Adipose tissue (tissue), 3 donors: Measurements from ENCODE around the gene AVPR1B. TPM values are rescaled to one million over a fixed set of nuclear protein-coding genes. Genes with fewer than 3 reads are reported as not detected.

Source experiments
- H3K27ac ChIP-seq: one replicate; pipeline ENCODE4 v1.5.1; 2013; ENCODE audit warnings: low read depth, low read length
- WGBS, 3 donors: extraction: QIAGEN DNeasy Blood & Tissue Kit; methylation state at CpG; one replicate each; pipeline ENCODE4 v1.1.7; 2013; 5-methylcytosine and 5-hydroxymethylcytosine counted together
- polyA plus RNA-seq, 3 donors: library from polyadenylated mRNA; stranded (reverse); fragments of 200-250 nt; gene quantifications; one replicate each; pipeline ENCODE4 v1.2.3, GENCODE V29; 2013
- donor health status: healthy with polysubstance abuse.
- donor health status: Bipolar disorder and iron deficiency.
- donor health status: healthy.

AVPR1B gene
- polyA plus RNA-seq, 3 donors: 0.14 TPM; not detected in 2

DNA sequence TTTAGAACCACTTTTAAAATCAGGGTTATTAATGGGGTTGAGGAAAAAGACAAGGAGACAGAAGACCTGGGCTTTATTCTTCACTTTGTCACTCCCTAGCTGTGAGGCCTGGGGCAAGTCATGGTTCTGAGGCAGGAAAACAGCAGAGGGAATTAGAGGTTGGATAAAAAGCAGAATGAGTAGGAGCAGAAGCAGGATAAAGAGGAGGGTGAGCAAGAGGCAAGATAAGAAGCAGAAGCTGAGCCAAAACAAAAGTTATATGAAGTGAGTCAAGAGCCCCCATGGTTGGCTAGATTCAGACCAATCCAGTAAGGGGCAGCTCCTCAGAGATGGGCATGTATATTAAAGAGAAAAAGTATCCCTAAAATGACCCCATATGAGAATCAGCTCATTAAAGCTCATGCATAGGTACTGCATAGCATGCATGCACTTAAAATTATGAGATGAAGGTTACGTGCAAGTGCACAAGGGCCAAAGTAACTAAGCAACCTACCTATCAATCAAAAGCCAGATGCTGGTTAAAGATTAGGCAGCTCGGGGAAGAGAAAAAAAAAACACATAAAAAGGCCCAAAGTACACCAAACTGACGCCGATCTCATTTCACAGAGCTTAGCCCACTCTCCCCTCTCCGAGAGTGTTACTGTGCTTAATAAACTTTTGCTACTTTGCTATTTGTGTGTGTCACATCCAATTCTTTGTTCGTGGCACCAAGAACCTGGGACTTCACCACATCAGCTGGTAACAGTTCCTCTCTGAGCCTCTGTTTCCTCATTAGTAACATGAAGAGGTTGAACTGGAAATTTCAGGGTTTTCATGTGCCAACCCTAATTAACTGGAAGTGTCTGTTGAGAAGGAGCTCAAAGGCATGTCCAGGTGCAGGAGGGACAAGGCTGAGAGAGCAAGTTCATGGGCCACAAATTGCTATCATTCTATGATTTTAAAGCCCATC, 2.2 kb downstream of the AVPR1B start:
- WGBS, 3 donors: 63 to 68% (median 65%) methylated on average over 6 of the region's 6 CpGs
- H3K27ac ChIP-seq: no peak overlapping the region

DNA sequence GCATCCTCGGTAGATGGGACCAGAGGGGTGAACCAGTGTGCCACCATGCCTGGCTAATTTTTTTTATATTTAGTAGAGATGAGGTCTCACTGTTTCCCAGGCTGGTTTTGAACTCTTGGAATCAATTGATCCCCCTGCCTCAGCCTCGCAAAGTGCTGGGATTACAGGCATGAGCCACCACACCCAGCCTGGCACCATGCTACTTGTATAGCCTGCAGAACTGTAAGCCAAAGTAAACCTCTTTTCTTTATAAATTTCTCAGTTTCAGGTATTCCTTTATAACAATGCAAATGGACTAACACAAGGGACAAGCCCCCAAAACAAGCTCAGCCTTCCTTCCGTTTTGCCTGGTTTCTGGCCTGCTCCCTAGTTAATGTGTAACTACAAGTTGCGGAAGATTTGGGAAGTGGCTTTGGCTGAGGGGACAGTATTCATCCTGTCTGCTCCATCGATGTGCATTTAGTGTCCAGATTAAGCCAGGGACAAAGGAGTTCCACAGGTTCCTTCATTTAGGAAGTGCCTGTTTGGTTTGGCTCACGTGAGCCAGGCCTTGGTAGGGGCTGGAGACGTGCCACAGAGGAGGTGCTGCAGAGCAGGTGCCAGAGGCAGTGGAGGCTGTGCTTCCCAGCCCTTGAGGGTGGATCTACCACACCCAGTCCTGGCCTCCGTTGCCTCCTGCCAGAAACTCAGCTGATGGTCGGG, 4.4 kb downstream of the AVPR1B start:
- no peak overlapping the region for H3K27ac ChIP-seq
- WGBS, 3 donors: 42 to 73% (median 72%) methylated on average over 9 of the region's 9 CpGs

DNA sequence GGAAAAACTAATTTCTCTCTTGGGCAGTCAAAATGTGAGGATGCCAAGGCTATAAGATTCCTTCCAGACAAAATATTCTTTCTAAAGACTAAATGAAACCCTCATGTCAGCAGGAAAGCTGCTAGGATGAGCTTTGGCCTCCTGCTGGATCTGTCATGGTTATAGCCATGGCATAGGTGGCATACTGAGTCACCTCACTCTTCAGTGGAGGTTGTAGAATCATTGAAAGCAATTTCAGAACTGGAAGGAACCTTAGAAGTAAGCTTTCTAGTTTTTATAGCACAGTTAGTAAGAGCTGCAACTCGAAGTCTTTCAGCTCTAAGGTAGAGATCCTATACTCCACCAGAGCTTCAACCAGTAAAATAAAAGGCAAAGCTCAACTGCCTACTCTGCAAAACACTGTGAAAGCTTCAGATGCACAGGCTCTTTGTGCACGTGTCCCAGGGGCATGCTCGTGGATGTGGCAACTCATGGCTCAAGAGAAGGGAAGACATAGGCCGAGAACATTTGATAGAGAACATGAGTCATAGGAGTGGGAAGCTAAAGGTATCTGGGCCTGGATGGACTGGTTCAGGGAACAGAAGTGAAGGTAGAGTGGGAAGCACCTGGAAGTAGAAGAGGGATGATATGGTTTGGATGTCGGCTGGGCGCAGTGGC, 5.8 kb downstream of the AVPR1B start:
- WGBS, 3 donors: 85 to 86% (median 85%) methylated on average over 6 of the region's 6 CpGs
- no peak overlapping the region for H3K27ac ChIP-seq

DNA sequence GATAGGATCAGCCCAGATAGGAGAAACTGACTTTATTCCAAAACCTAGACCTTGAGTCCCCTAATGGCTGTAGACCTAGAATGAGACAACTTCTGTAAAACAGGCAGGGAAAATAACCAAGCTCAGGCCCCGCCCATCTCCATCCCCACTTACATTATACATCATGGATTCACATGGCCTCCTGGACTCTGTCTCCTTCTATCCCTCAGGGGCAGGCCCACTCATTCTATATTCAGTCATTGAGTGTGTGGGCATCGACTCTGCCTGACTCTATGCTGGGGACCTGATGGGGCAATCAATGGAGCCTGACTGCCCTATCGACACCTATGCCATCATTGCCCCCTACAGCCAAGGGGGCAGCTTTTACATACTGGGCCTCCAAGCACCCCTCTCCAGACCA, 6.4 kb downstream of the AVPR1B start:
- WGBS, 3 donors: 94 to 96% (median 94%) methylated on average over 3 of the region's 3 CpGs
- H3K27ac ChIP-seq: no peak overlapping the region

DNA sequence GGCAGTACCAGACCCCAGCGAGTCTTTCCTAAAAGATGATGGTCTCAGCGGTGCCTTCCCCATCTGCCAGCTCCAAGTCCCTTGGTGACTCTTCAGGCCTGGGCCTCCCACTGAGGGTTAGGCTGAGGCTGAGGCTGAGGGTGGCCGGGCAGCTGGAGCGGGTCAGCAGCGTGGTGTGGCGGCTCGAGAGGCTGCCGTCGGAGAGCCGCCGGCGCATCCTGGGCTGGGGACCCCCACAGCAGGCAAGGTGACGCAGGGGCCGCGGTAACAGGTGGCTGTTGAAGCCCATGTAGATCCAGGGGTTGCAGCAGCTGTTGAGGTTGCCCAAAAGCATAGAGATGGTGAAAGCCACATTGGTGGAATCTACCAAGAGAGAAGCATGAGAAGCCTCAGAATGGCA, 7.0 kb downstream of the AVPR1B start:
- 87 to 97% (median 90%) methylated on average over 15 of the region's 15 CpGs for WGBS, 3 donors

DNA sequence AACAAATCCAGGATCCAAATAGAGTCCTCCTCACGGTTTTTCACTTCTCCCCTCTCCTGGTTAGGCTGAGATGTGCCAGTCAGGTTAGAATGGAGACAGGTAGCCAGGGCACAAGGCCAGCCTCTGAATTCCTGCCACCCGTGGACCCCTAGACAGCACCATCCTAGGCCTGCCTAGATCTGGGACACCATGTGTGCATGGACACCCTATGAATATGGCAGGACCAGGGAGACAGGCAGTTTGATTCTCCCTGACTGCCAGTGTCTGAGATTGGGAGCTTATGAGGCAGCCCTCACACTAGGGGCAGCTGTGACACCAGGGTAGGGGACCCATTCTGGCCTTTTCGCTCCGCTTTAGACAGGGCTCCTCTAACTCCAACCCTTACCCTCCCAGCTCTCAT, 7.5 kb downstream of the AVPR1B start:
- 71 to 89% (median 83%) methylated on average over 4 of the region's 4 CpGs for WGBS, 3 donors
- no peak overlapping the region for H3K27ac ChIP-seq

More for the DNA sequence above, 7.0 kb downstream of the AVPR1B start:
- no peak overlapping the region for H3K27ac ChIP-seq

DNA sequence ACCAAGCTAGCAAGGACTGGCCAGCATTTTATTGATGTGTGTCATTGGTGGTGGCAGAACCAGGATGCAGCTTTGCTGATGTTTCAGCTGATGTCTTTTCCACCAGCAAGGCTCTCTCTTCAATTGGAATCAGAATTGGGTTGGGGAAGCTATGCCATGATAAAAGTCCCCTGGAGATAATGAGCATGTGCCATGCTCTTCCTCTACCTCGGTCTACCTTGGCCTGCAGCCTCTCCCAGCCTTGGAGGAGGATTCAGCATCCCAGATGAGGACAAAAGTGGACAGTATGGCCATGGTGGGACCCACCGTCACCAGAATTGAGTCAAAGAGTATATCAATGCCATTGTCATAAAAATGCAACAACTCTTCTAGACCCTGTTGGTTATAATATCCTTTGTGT, 8.6 kb downstream of the AVPR1B start:
- WGBS, 3 donors: 78 to 93% (median 92%) methylated on average over 2 of the region's 2 CpGs
- H3K27ac ChIP-seq: no peak overlapping the region

DNA sequence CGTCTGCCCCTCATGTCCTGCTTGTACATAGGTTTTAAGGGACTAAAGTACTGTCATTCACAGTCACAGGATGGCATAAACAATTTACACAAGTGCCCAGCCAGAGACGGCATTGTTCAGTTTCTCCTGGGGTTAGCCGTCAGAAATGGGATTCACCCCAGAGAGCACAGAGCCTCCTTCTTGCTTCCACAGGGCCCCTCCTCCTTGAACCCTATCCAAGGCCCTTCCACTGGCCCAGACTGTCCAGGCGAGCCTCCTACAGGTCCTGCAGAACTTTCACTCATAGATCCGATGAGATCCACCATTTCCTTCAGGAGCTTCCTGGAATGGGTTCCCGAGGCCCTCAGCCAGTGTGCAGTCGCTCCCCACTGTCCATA, 10.0 kb downstream of the AVPR1B start:
- WGBS, 3 donors: 55 to 62% (median 60%) methylated on average over 7 of the region's 7 CpGs
- H3K27ac ChIP-seq: no peak overlapping the region

DNA sequence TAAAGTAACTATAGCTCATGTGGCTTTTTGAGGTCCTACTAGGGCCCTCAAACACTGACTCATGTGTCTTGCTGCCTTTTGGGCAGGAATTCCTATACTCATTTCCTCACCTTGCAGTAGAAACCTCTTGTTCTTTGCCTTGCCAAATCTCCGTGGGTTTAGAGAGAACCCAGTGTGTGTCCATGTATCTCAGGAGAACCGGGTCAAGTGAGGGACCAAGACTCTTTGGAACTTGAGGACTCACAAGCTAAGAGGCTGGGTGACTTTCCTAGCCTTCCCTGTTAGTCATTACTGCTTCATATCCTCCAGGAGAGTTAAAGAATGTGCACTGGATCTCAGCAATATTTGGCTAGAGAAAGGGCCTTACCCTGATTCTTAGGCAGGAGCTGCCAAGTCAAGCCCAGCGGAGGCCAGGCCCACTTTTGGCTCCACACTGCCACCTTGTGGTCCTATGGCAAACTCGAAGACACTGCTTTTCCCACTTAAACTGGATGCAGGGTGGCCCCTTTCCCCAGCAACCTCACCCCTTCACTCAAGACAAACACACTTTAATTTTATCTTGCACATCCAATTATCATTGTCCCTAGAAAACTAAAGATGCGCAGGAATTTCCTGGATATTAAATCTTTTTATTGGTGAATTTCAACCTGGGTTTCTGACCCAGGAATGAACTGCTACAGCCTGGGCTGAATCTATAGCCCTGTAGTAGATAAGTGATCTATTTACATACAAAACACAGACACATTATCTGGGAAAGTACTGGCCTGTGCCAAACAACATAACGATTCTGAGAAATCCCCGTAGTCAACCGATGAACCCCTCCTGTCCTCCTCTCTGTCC, 10.6 kb downstream of the AVPR1B start:
- WGBS, 3 donors: 33 to 41% (median 36%) methylated on average over 8 of the region's 8 CpGs
- no peak overlapping the region for H3K27ac ChIP-seq

DNA sequence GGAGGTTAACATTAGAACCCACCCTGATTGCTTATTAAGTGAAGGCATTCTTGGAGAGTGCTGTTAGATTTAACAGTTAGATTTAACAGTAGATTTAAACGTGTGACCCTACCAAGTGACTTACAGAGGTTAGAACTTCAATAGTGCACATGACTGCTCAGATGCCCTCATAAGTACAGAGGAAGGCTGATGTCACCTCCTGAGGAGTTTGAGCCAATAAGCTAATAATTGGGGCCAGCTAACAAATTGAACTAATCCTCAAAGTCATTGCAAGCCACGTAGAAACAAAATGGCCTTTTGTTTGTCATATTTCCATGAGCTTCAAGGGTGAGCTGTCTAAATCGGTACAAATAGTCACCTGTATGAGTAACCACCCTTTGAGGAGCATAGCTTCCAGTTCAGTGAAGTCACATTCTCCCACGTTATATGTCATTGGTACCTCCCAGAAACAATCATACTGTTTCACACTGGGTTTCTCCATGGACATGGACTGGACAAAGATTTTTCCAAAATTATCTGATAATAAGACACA, 11.7 kb downstream of the AVPR1B start:
- WGBS, 3 donors: 71 to 73% (median 71%) methylated on average over 4 of the region's 4 CpGs
- H3K27ac ChIP-seq: no peak overlapping the region

DNA sequence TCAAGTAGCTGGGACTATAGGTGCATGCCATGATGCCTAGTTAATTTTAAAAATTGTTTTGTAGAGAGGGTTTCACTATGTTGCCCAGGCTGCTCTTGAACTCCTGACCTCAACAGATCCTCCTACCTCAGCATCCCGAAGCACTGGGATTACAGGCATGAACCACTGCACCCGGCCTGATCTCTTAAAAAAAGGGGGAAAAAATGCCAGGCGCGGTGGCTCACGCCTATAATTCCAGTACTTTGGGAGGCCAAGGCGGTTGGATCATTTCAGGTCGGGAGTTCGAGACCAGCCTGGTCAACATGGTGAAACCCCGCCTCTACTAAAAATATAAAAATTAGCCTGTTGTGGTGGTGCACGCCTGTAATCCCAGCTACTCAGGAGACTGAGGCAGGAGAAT, 13.2 kb downstream of the AVPR1B start:
- H3K27ac ChIP-seq: no peak overlapping the region
- WGBS, 3 donors: 91 to 95% (median 95%) methylated on average over 10 of the region's 10 CpGs

DNA sequence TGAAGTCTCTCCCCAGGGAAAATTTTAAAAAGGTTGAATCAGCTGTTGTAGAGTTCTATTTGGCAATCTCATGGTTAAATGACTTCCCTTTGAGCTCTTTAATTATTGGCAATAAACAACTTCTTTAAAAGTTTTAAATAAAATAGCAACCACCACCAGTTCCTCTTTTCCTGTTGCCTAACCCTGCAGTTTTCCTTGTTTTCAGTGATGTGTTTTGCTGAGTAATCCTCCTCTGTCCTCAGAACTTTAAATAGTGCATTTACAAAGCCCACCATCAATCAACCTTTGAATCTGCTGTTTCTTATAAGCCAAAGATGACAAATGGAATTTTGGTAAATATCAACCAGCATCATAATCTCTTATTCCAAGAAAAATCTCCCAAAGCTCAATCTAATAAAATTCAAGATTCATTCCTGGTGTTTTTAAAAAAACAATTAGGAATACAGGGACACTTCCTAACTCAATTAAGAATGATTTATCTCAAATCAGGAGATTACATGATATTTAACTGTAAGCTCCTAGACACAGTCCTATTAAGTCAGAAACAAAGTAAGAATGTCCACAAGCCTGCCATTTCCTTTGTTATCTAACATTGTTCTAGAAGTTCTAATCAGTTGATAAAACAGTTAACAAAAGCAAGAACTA, 14.8 kb downstream of the AVPR1B start:
- H3K27ac ChIP-seq: no peak overlapping the region

DNA sequence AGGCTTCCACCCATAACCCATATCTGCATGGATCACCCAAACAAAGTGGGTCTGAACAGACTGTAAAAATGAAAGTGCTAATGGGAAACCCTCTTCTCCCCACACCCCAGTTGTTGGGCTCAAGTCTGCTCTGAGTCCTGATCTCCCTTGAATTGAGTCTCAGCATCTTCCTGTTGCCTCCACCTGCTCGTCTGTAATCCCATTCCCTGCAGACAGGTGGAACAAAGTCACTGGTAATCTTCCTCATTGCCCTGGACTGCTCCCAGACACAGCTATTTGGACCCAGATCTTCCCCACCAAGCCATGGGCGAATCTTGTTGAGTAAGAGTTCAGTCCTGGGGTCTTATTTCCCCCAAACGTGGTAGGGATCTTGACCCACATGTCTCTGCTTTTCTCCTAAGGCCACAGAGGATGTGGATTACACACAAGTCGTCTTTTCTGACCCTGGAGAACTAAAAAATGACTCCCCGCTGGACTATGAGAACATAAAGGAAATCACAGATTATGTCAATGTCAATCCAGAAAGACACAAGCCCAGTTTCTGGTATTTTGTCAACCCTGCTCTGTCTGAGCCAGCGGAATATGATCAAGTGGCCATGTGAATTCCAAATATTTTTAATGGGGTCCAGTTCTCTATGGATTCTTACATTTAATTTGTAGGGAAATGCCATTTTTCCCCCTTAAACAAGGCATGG, 15.7 kb downstream of the AVPR1B start:
- WGBS, 3 donors: 67 to 74% (median 72%) methylated on average over 6 of the region's 6 CpGs
- no peak overlapping the region for H3K27ac ChIP-seq

DNA sequence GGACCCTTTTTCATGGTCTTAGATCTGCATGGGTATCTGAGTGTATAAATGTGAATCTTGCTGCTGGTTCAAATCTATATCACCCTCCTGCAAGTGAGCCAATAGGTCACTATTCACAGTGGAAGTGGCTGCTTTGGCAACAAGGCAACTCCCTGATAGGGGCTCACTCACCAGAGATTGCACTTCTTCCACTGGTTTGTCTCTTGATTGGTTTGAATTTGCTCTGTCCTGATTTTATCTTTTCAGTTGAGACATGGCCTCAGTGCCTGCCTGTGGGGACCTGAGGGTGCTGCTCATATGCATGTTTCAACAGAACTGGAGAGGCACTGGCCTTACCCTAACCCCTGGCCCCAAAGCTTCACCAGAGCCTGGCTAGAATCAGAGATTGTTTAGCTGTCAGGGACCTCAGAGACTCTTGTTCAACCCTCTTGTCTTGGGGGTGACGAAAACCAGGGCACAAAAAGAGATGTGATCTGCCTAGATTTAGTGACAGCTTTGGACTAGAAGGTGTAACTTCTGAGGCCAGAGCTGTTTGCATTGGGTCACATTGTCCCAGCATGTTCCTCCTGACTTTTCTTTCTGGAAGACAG, 16.9 kb downstream of the AVPR1B start:
- WGBS, 3 donors: 67 to 90% (median 83%) methylated on average over 1 of the region's 1 CpG

DNA sequence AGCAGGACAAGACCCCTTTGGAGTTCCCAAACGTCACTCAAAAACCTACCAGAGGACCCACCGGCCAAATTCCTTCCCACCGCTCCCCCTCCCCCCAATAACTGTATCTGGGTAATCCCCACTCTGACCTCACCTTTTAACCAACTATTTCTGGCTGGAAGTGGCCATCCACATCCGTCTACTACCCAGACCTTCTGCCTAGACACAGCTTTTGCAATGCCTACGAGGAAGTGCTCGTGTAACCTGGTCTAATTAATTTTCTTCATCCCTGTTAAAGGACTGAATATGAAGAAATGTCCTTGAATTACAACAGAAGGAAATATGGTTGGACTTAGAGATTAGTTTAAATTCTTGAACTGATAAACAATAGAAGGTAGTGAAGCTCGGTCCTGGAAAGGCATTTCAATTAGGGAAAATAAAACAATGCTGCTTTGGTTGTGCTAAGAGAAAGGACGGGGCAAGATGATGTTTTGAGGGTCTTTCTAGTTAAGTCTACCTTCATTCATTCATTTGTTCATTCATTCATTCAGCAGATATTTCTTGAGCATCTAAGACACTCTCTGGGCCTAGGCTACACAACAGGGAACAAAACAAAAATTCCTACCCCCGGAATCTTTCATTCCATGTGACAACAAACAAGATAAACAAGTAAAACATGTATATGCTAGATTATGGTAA, 18.8 kb downstream of the AVPR1B start:
- WGBS, 3 donors: 74 to 80% (median 78%) methylated on average over 9 of the region's 9 CpGs
- no peak overlapping the region for H3K27ac ChIP-seq

More for the DNA sequence above, 16.9 kb downstream of the AVPR1B start:
- no peak overlapping the region for H3K27ac ChIP-seq

DNA sequence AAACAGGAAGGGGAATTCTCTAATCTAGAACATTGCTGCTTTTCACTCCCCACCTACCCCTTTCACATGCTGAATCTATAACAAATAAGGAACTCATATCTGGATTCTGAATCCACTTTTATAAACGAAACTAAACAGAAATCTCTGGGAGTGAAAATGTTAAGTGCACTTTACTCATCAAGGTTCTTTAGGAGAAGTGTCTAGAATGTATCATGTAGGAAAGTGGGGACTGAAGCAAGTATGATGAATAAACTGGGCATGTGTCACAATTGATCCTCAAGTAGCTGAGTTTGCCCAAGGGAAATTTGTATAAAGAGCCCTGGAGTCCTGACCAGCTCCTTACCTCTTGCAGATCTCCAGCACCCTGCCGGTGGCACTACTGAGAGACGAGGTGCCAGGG, 19.8 kb downstream of the AVPR1B start:
- no peak overlapping the region for H3K27ac ChIP-seq
- WGBS, 3 donors: 69 to 82% (median 70%) methylated on average over 3 of the region's 3 CpGs
